ENCODE results near the gene SUPT3H.

Gene SUPT3H

GRCh38 chr6:44837741-44838140 lies 540.0 kb downstream of the SUPT3H start:
- no peak for TF ChIP-seq CTCF (IDR thresholded peaks at IDR 0.05; ENCODE audit: insufficient read depth, missing control alignments)
- FAIRE-seq, result no peak
- DNase-seq (ENCODE audit: insufficient read length, low spot score), result no peak

- TF ChIP-seq CTCF (IDR thresholded peaks at IDR 0.05; ENCODE audit: insufficient read depth, missing control alignments), result no peak
- DNase-seq (ENCODE audit: insufficient read length, low spot score) (no peak), FAIRE-seq (no peak)
Observed at GRCh38 chr6:44837255-44837654, 540.5 kb downstream of the SUPT3H start.

- peak; percentile 75 for FAIRE-seq
- no peak for DNase-seq (ENCODE audit: insufficient read length, low spot score)
- no peak for TF ChIP-seq CTCF (IDR thresholded peaks at IDR 0.05; ENCODE audit: insufficient read depth, missing control alignments)
Observed at GRCh38 chr6:44833248-44833647, 544.5 kb downstream of the SUPT3H start.

- TF ChIP-seq CTCF (IDR thresholded peaks at IDR 0.05; ENCODE audit: insufficient read depth, missing control alignments), result no peak
- FAIRE-seq (peak; percentile 91), DNase-seq (ENCODE audit: insufficient read length, low spot score) (no peak)
Observed at GRCh38 chr6:44831002-44831610, 546.6 kb downstream of the SUPT3H start.

GRCh38 chr6:44829836-44830235 lies 547.9 kb downstream of the SUPT3H start:
- FAIRE-seq (no peak), DNase-seq (ENCODE audit: insufficient read length, low spot score) (no peak)
- TF ChIP-seq CTCF (IDR thresholded peaks at IDR 0.05; ENCODE audit: insufficient read depth, missing control alignments), result no peak

GRCh38 chr6:44828780-44829179 lies 549.0 kb downstream of the SUPT3H start:
- no peak for FAIRE-seq
- DNase-seq (ENCODE audit: insufficient read length, low spot score), result no peak

More at GRCh38 chr6:44828780-44829179, 549.0 kb downstream of the SUPT3H start:
- no peak for TF ChIP-seq CTCF (IDR thresholded peaks at IDR 0.05; ENCODE audit: insufficient read depth, missing control alignments)
